ENCODE data around the gene DNAJC13.

DNA sequence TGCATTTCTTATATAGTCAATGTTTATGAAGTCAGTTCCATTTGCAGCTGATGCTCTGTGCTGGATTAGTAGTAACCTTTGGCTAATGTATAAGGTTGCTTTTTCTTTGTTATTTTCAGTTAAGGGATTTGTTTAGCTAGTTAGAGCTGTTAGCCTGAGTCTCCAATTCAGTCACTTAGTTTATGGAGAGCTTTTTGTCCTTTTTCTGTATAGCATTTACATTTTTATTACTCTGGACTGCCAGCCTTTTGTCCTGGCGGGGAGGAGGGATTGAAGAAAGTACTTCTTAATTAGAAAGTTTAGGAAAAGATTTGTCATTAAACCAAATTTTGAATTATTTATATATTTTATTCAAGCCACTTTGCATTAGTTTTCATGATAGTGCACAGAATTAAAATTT, 52.0 kb downstream of the DNAJC13 start:
- TF ChIP-seq, protein P1, sequence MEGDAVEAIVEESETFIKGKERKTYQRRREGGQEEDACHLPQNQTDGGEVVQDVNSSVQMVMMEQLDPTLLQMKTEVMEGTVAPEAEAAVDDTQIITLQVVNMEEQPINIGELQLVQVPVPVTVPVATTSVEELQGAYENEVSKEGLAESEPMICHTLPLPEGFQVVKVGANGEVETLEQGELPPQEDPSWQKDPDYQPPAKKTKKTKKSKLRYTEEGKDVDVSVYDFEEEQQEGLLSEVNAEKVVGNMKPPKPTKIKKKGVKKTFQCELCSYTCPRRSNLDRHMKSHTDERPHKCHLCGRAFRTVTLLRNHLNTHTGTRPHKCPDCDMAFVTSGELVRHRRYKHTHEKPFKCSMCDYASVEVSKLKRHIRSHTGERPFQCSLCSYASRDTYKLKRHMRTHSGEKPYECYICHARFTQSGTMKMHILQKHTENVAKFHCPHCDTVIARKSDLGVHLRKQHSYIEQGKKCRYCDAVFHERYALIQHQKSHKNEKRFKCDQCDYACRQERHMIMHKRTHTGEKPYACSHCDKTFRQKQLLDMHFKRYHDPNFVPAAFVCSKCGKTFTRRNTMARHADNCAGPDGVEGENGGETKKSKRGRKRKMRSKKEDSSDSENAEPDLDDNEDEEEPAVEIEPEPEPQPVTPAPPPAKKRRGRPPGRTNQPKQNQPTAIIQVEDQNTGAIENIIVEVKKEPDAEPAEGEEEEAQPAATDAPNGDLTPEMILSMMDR (conservative IDR thresholded peaks at IDR 0.05; ENCODE audit: low read length), result no peak
- no peak for TF ChIP-seq EZH2phosphoT487 (IDR thresholded peaks at IDR 0.05; ENCODE audit: borderline replicate concordance)

All from Loucy (cell line).